IPS-20b (cell line): ENCODE results near the gene SLC25A36.

Source experiments
- H3K27ac ChIP-seq: one replicate; pipeline ENCODE4 v1.5.1; 2013; ENCODE audit warnings: low read length
- H3K27me3 ChIP-seq: 2 replicates; pipeline ENCODE4 v1.6.1; 2013; ENCODE audit warnings: mild to moderate bottlenecking, low read length, inconsistent platforms; ENCODE audit not compliant: insufficient read depth
- H3K36me3 ChIP-seq: 2 replicates; pipeline ENCODE4 v1.6.1; 2013; ENCODE audit warnings: low read depth, mild to moderate bottlenecking, inconsistent platforms, low read length, moderate library complexity; ENCODE audit not compliant: insufficient read depth
- H3K4me1 ChIP-seq: 2 replicates; pipeline ENCODE4 v1.6.1; 2013; ENCODE audit warnings: mild to moderate bottlenecking, control low read depth, inconsistent platforms, low read length, moderate library complexity; ENCODE audit not compliant: insufficient read depth
- H3K4me3 ChIP-seq: 2 replicates; pipeline ENCODE4 v1.5.1; 2013; ENCODE audit warnings: mild to moderate bottlenecking, low read length, inconsistent platforms
- H3K9ac ChIP-seq: 2 replicates; pipeline ENCODE4 v1.6.1; 2013; ENCODE audit warnings: low read depth, mild to moderate bottlenecking, inconsistent platforms, low read length, moderate library complexity
- H3K9me3 ChIP-seq: 2 replicates; pipeline ENCODE4 v1.6.1; 2013; ENCODE audit warnings: mild to moderate bottlenecking, low read depth, low read length, inconsistent platforms; ENCODE audit not compliant: insufficient read depth

SLC25A36 gene, protein sequence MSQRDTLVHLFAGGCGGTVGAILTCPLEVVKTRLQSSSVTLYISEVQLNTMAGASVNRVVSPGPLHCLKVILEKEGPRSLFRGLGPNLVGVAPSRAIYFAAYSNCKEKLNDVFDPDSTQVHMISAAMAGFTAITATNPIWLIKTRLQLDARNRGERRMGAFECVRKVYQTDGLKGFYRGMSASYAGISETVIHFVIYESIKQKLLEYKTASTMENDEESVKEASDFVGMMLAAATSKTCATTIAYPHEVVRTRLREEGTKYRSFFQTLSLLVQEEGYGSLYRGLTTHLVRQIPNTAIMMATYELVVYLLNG

DNA sequence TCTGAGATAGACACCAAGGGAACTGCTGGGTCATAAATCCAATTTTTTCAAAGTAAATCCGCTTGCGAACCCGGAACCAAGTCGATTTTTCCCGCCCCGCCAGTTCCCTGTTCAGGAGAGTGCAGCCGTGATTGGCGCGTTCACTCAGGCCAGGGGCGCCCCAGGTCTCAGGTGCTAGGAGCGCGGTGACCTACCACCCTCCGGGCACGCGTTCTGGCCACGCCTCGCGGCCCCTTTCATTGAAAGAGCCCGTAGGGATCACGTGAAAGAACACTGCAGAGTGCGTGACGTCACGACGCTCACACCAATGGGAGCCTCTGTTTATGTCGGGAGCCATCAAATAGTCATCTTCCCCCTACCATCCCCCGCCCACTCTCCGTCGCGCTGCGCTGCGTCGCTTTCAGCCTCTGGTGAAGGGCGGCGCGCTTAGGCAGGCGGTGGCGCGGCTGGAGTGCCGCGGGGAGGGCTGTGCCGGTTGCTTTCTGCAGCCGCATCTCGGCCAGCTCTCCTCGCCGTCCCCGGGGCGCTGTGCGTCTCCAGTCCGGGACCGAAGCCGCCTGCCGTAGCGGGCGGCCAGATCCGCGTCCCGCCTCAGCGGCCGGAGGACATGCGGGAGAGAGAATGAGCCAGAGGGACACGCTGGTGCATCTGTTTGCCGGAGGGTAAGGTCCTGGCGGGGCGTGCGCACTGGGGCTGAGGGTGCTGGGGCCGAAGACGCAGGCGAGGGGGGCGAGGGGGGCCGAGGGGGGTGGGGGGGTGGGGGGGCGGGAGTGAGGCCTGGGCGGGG lies at the start of gene SLC25A36:
Gene SLC25A36 (plus strand): TSS at position 403 of the 787 bp plus-strand sequence. CDS start 219 bp downstream, at position 622.
- Histone ChIP-seq H3K4me3 (peak within 1 kb of the TSS; percentile 98), H3K27ac (peak within 1 kb of the TSS; percentile 90), H3K27me3 (no peaks in the 10 kb centered on the region), H3K9ac (peak within 1 kb of the TSS; percentile 92), H3K4me1 (peaks cover 16% of the 10 kb centered on the region), H3K9me3 (no peaks in the 10 kb centered on the region), H3K36me3 (no peaks in the 10 kb centered on the region)

- no peaks in the 10 kb centered on the region for H3K9me3 ChIP-seq
- H3K4me1 ChIP-seq = no peaks in the 10 kb centered on the region
- H3K9ac ChIP-seq = no peak overlapping the region
- H3K36me3 ChIP-seq = no peaks in the 10 kb centered on the region
- no peaks in the 10 kb centered on the region for H3K27me3 ChIP-seq
- H3K27ac ChIP-seq = no peak overlapping the region
- no peak overlapping the region for H3K4me3 ChIP-seq
Observed at GRCh38 chr3:140896997-140897396, 44.6 kb upstream of the SLC25A36 start.

DNA sequence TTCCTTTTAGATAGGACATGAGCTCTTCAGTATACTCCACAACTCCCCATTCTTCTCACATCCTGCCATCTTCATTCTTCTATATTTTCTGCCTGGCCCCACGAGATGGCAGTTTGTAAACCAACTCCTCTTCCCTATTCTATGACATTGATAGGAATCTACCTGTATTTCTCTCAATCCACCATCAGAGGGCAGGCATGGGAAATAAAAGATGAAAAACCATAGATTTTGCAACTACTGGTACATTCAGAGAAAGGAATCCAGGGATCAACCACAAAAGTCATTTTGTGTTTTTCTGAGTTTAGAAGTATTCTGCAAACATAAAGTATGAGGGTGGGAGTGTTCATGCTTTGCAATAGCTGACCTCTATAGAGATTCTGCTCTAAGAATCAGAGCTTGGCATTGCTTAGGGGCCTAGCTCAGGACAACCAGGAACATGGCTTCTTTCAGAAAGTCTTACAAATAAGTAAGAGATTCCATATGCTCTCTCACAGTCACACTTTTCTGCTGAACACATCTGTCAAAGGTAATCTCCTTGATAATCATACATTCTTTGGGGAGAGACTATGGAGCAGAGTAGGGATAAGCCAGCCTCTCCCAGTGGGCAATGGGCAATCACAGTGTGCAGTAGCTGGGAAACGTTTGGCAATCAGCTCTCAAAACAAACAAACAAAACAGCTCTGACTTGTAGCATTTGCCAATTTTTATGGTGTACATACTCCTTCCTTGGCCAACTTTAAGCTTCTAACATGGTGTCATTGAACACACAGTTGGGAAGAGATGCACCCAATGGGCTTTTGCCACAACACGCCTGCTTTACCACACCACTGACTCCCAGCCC lies 43.1 kb upstream of the SLC25A36 start:
- Histone ChIP-seq H3K4me3 (no peak overlapping the region), H3K27me3 (no peaks in the 10 kb centered on the region), H3K4me1 (no peaks in the 10 kb centered on the region), H3K9me3 (no peaks in the 10 kb centered on the region), H3K27ac (no peak overlapping the region), H3K36me3 (no peaks in the 10 kb centered on the region), H3K9ac (no peak overlapping the region)

- Histone ChIP-seq H3K27me3 (no peaks in the 10 kb centered on the region), H3K9ac (no peak overlapping the region), H3K36me3 (no peaks in the 10 kb centered on the region), H3K27ac (no peak overlapping the region), H3K4me3 (no peak overlapping the region), H3K9me3 (no peaks in the 10 kb centered on the region), H3K4me1 (no peaks in the 10 kb centered on the region)
Observed at GRCh38 chr3:140899363-140899762, 42.3 kb upstream of the SLC25A36 start.

DNA sequence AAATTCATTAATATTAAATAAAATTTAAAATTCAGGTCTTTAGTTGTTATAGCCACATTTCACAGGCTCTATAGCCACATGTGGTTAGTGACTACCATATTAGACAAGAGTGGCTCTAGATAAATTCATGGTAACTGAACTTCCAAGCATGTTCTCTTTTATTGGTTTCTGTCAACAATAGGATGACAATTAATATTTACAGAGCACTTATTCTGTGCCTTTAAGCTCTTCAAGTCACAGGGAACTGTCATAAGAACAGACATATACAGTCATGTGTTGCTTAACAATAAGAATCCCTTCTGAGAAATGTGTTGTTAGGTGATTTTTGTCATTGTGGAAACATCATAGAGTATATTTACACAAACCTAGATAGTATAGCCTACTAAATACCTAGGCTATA lies 38.8 kb upstream of the SLC25A36 start:
- no peak overlapping the region for H3K4me3 ChIP-seq
- H3K27ac ChIP-seq = no peak overlapping the region
- H3K9me3 ChIP-seq = no peaks in the 10 kb centered on the region
- H3K36me3 ChIP-seq = no peaks in the 10 kb centered on the region
- no peaks in the 10 kb centered on the region; the same call in 1 of the 2 replicates for H3K27me3 ChIP-seq
- H3K4me1 ChIP-seq = no peaks in the 10 kb centered on the region
- no peak overlapping the region for H3K9ac ChIP-seq

DNA sequence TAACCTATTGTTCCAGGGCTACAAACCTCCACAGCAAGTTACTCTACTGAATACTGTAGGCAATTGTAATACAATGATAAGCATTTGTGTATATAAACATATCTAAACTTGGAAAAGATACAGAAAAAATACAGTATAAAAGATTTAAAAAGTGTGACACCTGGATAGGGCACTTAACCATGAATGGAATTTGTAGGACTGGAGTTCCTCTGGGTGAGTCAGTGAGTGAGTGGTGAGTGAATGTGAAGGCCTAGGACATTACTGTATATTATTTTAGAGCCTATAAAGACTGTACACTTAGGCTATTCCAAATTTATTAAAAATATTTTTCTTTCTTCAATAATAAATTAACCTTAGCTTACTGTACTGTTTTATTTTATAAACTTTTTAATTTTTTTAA lies 38.4 kb upstream of the SLC25A36 start:
- Histone ChIP-seq H3K27me3 (no peaks in the 10 kb centered on the region; the same call in 1 of the 2 replicates), H3K27ac (no peak overlapping the region)

GRCh38 chr3:140904521-140904920 lies 37.1 kb upstream of the SLC25A36 start:
- no peak overlapping the region for H3K4me3 ChIP-seq
- H3K36me3 ChIP-seq = no peaks in the 10 kb centered on the region
- H3K27ac ChIP-seq = no peak overlapping the region
- H3K27me3 ChIP-seq = no peaks in the 10 kb centered on the region; the same call in 1 of the 2 replicates
- H3K9ac ChIP-seq = no peak overlapping the region
- H3K4me1 ChIP-seq = no peaks in the 10 kb centered on the region
- H3K9me3 ChIP-seq = no peaks in the 10 kb centered on the region

More for the DNA sequence above, 38.4 kb upstream of the SLC25A36 start:
- H3K4me3 ChIP-seq = no peak overlapping the region
- H3K4me1 ChIP-seq = no peaks in the 10 kb centered on the region
- no peak overlapping the region for H3K9ac ChIP-seq
- H3K9me3 ChIP-seq = no peaks in the 10 kb centered on the region
- no peaks in the 10 kb centered on the region for H3K36me3 ChIP-seq

GRCh38 chr3:140905559-140905958 lies 36.1 kb upstream of the SLC25A36 start:
- H3K4me1 ChIP-seq = no peaks in the 10 kb centered on the region
- no peaks in the 10 kb centered on the region; the same call in 1 of the 2 replicates for H3K27me3 ChIP-seq
- H3K9me3 ChIP-seq = no peaks in the 10 kb centered on the region
- H3K4me3 ChIP-seq = no peak overlapping the region
- H3K27ac ChIP-seq = no peak overlapping the region
- H3K36me3 ChIP-seq = no peaks in the 10 kb centered on the region
- H3K9ac ChIP-seq = no peak overlapping the region

- Histone ChIP-seq H3K4me1 (no peaks in the 10 kb centered on the region), H3K36me3 (no peaks in the 10 kb centered on the region), H3K9ac (no peak overlapping the region), H3K27ac (no peak overlapping the region), H3K9me3 (no peaks in the 10 kb centered on the region), H3K4me3 (no peak overlapping the region), H3K27me3 (no peaks in the 10 kb centered on the region; the same call in 1 of the 2 replicates)
Observed at GRCh38 chr3:140906785-140907184, 34.9 kb upstream of the SLC25A36 start.

DNA sequence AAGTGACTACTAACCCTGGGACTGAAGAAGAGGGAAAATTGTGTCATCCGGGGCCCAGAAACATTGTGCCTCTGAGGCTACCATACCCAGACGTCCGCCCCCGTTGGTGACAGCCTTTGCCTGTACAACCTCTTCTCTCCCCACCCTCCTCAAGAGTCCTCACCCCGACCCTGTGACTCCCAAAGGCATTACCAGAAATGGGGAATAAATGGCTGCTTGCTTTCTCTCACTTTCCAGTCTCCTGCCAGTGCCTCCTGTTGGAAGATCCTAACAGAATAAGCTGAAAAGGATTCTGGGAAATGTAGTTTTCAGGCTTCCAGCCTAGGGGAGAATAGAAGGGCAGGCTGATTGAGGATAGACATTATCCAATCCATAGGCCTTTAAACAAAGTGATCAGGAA lies 30.8 kb upstream of the SLC25A36 start:
- no peaks in the 10 kb centered on the region for H3K9me3 ChIP-seq
- H3K36me3 ChIP-seq = no peaks in the 10 kb centered on the region
- no peak overlapping the region for H3K27ac ChIP-seq
- H3K9ac ChIP-seq = no peak overlapping the region
- H3K4me3 ChIP-seq = peak overlapping the region; percentile 67
- peaks cover 7% of the 10 kb centered on the region; the same call in 1 of the 2 replicates for H3K27me3 ChIP-seq
- H3K4me1 ChIP-seq = no peaks in the 10 kb centered on the region

DNA sequence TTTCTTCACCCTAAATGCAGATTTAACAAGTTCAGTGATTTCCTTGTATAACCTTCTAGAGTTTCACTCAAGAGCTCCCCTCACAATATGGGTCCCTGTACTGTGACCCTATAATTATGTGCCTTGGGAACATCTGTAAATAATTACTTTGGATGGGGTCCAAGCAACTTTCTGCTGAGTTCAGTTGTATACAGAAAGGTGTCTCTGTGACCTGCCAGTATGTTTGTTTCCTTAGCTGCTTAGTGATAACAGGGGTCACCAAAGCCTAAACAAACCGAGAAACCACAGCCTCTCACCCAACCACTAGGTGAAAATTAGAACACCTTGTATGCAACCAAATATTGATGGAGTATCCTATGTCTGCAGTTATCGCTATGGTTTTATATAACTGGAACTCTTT lies 29.8 kb upstream of the SLC25A36 start:
- no peak overlapping the region for H3K9ac ChIP-seq
- no peak overlapping the region for H3K4me3 ChIP-seq
- H3K4me1 ChIP-seq = no peaks in the 10 kb centered on the region
- peaks cover 17% of the 10 kb centered on the region; the same call in 1 of the 2 replicates for H3K27me3 ChIP-seq
- no peak overlapping the region for H3K27ac ChIP-seq
- H3K36me3 ChIP-seq = no peaks in the 10 kb centered on the region
- no peaks in the 10 kb centered on the region for H3K9me3 ChIP-seq
